ENCODE results near the gene RAB11FIP2. TPM values are rescaled to one million over a fixed set of nuclear protein-coding genes. Genes with fewer than 3 reads are reported as not detected.

Gene RAB11FIP2
- total RNA-seq, 1 experiment from 2014 or later: 18.4 TPM

DNA sequence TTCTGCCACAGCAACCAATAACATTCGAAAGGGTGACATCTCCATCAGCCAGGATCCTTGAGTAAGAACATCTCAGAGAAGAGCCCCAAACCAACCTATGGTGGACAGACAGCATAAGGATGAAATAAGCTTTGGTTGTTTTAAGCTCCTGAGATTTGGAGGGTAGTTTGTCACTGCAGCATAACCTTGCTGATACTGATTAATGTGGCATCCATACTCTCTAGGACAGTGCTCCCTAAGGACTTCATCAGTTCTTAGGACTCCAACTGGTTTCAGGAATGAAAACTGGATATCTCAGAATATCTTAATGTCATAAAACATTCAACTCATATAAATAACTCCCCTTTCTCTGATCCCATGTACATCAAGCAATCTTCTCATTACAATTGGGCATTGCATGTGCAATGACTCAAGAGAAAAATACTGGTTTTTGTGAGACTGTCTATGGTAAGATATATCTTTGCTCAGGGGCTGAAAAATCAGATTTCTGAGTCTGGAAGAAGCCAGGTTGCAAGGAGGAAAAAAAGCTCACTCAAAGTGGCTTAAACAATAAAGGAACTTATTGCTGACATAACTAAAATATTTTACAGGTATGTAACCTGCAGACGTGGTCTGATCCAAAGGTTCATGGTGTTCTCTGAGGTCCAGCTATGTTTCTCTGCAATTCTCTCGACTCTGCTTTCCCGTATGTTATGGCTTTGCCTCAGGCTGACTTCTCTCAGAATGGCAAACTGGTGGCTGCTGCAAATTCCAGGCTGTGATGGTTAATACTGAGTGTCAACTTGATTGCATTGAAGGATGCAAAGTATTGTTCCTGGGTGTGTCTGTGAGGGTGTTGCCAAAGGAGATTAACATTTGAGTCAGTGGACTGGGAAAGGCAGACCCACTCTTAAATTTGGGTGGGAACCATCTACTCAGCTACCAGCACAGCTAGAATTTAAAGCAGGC, 65.7 kb downstream of the RAB11FIP2 start:
- Histone ChIP-seq H2BK20ac (ENCODE audit: low read depth, low read length, poor library complexity, severe bottlenecking) (no peak overlapping the region), H3K27me3 (ENCODE audit: insufficient read depth, low read length) (no peaks in the 10 kb centered on the region), H3K4ac (ENCODE audit: low read depth, low read length) (no peak overlapping the region), H4K8ac (replicated peaks; ENCODE audit: insufficient read length, low read depth, low read length) (no peak overlapping the region), H4K20me1 (ENCODE audit: control insufficient read depth, insufficient read depth, insufficient read length) (no peaks in the 10 kb centered on the region), H3K14ac (ENCODE audit: insufficient read depth, low read length) (no peak overlapping the region), H2BK120ac (ENCODE audit: low read depth, low read length, poor library complexity, severe bottlenecking) (no peak overlapping the region), H3K79me2 (ENCODE audit: insufficient read depth, low read length) (no peaks in the 10 kb centered on the region), H3T11ph (ENCODE audit: low read length) (no peak overlapping the region), H3K4me1 (ENCODE audit: insufficient read depth, low read length) (no peaks in the 10 kb centered on the region), H3K9ac (ENCODE audit: extremely low read depth, insufficient read length, low read length) (no peak overlapping the region), H3K23ac (ENCODE audit: insufficient read length, low read depth, low read length) (no peak overlapping the region), H3K79me1 (ENCODE audit: insufficient read depth, low read depth, low read length, poor library complexity, severe bottlenecking) (no peaks in the 10 kb centered on the region), H2BK12ac (ENCODE audit: insufficient read length, low read depth, low read length) (no peak overlapping the region), H3K23me2 (ENCODE audit: insufficient read length, low read depth, low read length, poor library complexity, severe bottlenecking) (no peaks in the 10 kb centered on the region), H4K5ac (ENCODE audit: insufficient read length, low read depth, low read length) (no peak overlapping the region), H3K4me2 (ENCODE audit: insufficient read depth, insufficient read length, low read length) (no peak overlapping the region), H3K56ac (ENCODE audit: insufficient read length, low read depth, low read length) (no peak overlapping the region), H3K18ac (ENCODE audit: insufficient read length, low read depth, low read length) (no peak overlapping the region), H3K9me3 (ENCODE audit: control insufficient read depth, low read depth, low read length) (no peaks in the 10 kb centered on the region), H2AFZ (ENCODE audit: low read length) (no peak overlapping the region), H3K27ac (ENCODE audit: insufficient read length, low read depth, low read length) (no peak overlapping the region), H4K91ac (ENCODE audit: insufficient read length, low read depth, low read length) (no peak overlapping the region), H2AK5ac (ENCODE audit: insufficient read length, low read length) (no peak overlapping the region), H2BK15ac (ENCODE audit: low read depth, low read length) (no peak overlapping the region), H2BK5ac (ENCODE audit: insufficient read length, low read length) (no peak overlapping the region)
- H3K27me3 Mint-ChIP-seq (ENCODE audit: low read depth): no peaks in the 10 kb centered on the region
- peaks cover 10 to 11% of the 10 kb centered on the region in 2 experiments for H3K4me1 Mint-ChIP-seq
- H3K4me3 Mint-ChIP-seq: no peak overlapping the region
- peak overlapping the region in 1 of 3 experiments; percentile 48; a peak in 1 of 7 replicates for H3K27ac Mint-ChIP-seq
- no CpG with 5 or more reads among the region's 4 CpGs for WGBS (ENCODE audit: extremely low coverage, insufficient read length, low lambda C conversion rate)
- TF ChIP-seq, protein P1, sequence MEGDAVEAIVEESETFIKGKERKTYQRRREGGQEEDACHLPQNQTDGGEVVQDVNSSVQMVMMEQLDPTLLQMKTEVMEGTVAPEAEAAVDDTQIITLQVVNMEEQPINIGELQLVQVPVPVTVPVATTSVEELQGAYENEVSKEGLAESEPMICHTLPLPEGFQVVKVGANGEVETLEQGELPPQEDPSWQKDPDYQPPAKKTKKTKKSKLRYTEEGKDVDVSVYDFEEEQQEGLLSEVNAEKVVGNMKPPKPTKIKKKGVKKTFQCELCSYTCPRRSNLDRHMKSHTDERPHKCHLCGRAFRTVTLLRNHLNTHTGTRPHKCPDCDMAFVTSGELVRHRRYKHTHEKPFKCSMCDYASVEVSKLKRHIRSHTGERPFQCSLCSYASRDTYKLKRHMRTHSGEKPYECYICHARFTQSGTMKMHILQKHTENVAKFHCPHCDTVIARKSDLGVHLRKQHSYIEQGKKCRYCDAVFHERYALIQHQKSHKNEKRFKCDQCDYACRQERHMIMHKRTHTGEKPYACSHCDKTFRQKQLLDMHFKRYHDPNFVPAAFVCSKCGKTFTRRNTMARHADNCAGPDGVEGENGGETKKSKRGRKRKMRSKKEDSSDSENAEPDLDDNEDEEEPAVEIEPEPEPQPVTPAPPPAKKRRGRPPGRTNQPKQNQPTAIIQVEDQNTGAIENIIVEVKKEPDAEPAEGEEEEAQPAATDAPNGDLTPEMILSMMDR (conservative IDR thresholded peaks at IDR 0.05): no peak
- DNase-seq: no peak
- H3K9me3 Mint-ChIP-seq: peaks cover 2 to 3% of the 10 kb centered on the region in 2 experiments; a peak in 4 of 5 replicates
- H3K36me3 Mint-ChIP-seq (ENCODE audit: insufficient read depth in 1 of 3, low read depth in 3 of 3): peaks cover 0 to 2% (median 1%) of the 10 kb centered on the region in 3 experiments; a peak in 3 of 7 replicates
